Stimulated activated CD8-positive, alpha-beta memory T cell treated with anti-CD3 and anti-CD28 coated beads, Interleukin-7, amount 100 ng/mL, for 4 hours (primary cell): ENCODE data around the gene NFATC2.
"Not testable (repeated sequence)": the region's sequence is repeated elsewhere in the genome, so short reads cannot be mapped to it uniquely, and the experiment has no call there.

Source experiments
- DNase-seq, 2 donors: peaks; one replicate each; pipeline ENCODE4 v3.0.0-alpha.2; 2020; ENCODE audit warnings: low read depth in 2 of 2

NFATC2 gene

GRCh38 chr20:51494241-51495110 is 48.0 kb downstream of the NFATC2 start:
- DNase-seq: peak in 1 of 2 donors; percentile 30

DNA sequence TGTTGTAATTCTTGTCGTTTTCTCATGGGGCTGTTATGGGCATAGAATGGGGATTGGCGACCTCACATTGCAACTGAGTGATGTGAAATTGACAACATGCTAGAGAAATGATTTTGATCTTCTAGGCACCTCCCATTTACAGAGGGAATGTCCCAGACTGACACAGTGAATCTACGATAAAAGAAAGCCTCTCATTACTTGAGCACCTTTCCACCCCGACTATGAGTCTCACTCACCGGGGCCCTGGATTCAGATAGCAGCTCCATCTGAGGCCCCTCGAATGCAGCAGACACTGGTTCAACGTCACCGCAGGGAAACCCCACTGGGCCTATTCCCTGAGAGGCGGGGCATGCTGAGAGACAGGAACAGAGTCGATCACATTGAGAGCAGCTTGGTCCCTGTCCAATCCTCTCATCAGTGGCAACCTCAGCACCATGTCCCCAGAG is 49.1 kb downstream of the NFATC2 start:
- no peak for DNase-seq

- DNase-seq: no peak
These were observed 50.1 kb downstream of the NFATC2 start for GRCh38 chr20:51492167-51493092.

GRCh38 chr20:51491393-51491792 is 51.1 kb downstream of the NFATC2 start:
- no peak for DNase-seq

DNA sequence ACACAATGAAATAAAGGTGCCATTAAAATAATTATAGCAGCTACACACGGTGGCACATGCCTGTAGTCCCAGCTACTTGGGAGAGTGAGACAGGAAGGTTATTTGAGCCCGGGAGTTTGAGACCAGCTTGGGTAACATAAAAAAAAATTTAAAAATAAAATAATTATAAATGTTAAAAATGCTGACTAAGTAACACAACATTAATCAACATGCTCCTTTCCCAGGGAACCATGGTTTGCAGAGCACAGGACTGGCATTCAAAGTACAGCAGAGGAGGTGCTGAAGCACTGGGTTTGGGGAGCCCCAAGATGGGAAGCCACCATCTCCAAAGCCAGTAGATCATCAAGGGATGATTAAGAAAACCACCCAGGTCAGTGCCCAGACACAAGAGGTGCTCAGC is 51.9 kb downstream of the NFATC2 start:
- no peak for DNase-seq

DNA sequence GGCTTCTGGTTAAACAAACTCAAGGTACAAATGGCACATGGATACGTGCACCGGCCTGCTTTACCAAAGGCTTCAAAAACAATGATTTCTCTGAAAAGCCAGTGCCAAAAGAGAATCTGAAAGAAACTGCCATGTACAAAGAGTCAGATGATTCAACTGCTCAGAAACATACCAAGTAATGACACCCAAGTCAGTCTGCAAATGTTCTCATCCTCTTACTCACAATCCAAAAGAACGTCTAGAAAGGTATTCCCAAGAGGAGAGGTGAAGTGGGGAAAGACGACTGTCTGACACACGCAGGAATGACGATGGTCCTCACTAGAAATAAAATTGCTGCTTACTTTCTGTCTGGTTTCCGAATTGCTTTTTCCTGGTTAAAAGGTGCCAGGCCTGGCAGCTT is 52.9 kb downstream of the NFATC2 start:
- DNase-seq: no peak

GRCh38 chr20:51488331-51488730 is 54.2 kb downstream of the NFATC2 start:
- no peak for DNase-seq

DNA sequence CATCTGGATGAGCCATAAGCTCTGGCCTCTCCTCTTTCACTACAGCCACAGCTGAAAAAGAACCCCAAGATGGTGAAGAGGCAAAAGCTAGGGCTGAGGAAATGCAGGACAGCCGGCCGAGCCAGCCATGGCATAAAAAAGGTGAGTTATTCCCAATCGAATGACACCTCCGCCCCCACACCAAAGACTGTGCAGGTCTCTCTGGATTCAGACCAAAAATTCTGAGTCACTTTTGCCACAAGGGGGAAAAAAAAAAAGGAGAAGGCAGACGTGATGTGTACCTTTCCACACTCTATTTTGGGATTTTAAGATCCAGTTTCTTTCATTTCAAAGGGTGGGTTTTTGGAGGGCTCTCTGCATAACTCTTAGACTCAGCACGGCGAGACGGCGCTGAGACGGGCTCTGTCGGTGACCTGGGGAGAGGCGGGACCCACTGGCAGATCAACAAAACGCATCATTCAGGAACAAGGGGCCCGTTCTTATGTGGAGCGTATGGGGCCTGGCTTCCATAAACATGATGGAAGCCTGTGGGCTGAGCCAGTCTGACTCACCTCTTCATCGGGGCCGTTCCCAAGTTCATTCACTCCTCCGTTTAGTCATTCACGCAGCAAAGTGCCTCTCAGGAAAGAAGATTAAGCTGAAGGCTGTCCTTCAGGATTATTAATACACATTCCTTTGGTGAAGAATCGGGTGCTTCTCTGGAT is 54.8 kb downstream of the NFATC2 start:
- no peak for DNase-seq

DNA sequence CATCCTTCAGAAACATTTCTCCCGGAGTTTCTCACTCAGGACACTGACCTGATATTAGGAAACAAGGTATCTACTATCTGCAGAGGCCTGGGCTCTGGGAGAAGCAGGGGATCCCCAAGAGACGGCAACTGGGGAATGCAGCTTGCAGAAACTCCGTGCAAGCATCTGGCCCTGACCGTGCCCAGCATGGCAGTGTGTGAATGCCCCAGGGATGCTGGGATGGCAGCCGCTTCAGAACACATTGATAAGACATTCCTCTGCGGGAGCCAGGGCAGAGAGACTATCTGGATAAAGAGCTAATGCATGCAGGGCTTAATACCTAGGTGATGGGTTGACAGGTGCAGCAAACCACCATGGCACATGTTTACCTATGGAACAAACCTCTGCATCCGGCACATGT is 55.4 kb downstream of the NFATC2 start:
- DNase-seq: no peak

GRCh38 chr20:51486197-51487005 is 56.1 kb downstream of the NFATC2 start:
- DNase-seq: no peak

DNA sequence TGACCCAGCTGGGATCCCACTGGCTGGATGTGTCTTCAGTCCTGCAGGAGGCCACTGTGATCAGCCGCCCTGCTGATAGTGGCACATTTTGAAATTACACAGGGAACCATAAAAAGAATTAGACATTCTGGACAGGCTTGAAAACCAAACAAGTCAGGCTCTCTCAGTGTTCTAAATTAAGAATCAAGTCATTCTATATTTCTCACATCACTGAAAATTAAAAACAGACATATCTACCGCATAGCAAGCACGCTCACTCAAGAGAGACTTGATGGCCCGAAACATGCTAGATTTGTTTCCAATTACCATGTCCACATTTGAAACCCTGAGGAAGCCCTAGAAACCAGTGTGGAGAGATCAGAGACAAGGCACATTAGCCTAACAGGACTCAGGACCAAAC is 57.7 kb downstream of the NFATC2 start:
- no peak for DNase-seq

- no peak for DNase-seq
These were observed 58.2 kb downstream of the NFATC2 start for GRCh38 chr20:51484141-51484815.

GRCh38 chr20:51482836-51483473 is 59.6 kb downstream of the NFATC2 start:
- DNase-seq: no peak

DNA sequence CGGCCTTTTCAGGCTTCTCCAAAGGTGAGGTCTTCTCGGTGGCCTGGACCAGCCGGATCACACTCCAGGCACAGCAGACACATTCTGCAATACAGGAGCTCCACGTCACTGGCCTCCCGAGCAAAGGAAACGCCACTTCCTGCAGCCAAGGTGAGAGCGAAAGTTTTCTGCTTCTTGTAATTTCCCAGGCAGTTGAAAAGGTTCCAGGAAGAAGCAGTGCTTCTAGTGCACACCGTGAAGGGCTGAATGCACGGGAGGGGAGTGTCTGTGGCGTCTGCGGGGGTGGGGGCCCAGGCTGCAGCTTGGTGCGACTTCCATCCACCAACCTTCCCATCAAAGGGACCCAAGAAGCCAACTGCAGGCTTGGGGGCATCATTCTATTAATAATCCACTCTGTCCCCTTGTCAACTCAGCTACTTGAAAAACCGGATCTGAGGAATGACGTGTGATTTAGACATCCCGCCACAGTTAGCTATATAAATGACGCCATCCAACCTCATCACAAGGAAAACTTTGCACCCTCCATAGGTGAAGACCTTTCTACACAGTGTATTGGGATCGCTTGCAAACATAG is 61.1 kb downstream of the NFATC2 start:
- peak; percentile 56 to 62 for DNase-seq

GRCh38 chr20:51480507-51481270 is 61.8 kb downstream of the NFATC2 start:
- DNase-seq: peak in 1 of 2 donors; percentile 22

DNA sequence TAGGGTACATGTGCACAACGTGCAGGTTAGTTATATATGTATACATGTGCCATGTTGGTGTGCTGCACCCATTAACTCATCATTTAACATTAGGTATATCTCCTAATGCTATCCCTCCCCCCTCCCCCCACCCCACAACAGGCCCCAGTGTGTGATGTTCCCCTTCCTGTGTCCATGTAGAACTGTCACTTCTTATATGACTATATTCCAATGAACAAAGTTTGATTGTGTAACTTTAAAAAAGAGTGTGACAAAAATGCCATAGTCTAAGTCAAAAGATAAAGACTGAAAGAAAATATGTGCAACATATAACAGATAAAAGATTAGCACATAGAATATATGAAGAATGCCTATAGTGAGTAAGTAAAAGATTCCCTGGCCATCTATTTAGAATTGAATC is 66.4 kb downstream of the NFATC2 start:
- DNase-seq: not testable (repeated sequence)

- DNase-seq: no peak
These were observed 68.7 kb downstream of the NFATC2 start for GRCh38 chr20:51473771-51474170.

- DNase-seq: no peak
These were observed 69.3 kb downstream of the NFATC2 start for GRCh38 chr20:51473256-51473655.

DNA sequence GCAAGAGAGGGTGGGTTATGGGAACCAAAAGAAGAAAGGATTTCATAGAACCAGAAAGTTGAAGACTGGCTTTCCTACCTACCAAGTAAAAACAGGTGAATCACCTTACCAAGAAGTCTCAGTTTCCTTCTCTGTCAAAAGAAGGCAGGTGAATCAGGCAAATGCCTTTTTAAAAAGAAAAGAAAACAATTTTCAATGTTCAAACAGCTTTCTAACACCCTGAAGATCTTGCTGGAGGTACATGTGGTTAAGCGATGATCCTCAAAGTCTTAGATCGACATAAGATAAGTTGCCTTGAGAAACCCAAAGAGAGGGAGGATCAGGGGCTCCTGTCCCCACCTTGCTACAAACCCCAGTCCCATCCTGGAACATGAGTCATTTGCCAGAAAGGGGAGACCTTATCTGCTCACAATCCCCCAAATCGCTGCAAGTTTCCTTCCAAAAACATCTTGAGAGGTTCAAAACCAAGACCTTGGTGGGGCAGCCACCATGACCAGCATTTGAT is 71.6 kb downstream of the NFATC2 start:
- no peak for DNase-seq
